Endothelial cell (in vitro differentiated cells): ENCODE results near the gene OTOS. TPM values are rescaled to one million over a fixed set of nuclear protein-coding genes. Genes with fewer than 3 reads are reported as not detected.

Source experiments
- DNase-seq: peaks from one replicate; pipeline ENCODE4 v3.0.0; 2021; ENCODE audit warnings: low spot score
- H3K27ac Mint-ChIP-seq: one replicate; pipeline ENCODE4 v1.8.0; 2021; ENCODE audit warnings: mixed read lengths, inconsistent platforms; ENCODE audit not compliant: unreplicated experiment
- H3K27me3 Mint-ChIP-seq: one replicate; pipeline ENCODE4 v1.8.0; 2021; ENCODE audit warnings: mild to moderate bottlenecking, moderate library complexity, mixed read lengths, inconsistent platforms; ENCODE audit not compliant: unreplicated experiment
- H3K36me3 Mint-ChIP-seq: one replicate; pipeline ENCODE4 v1.8.0; 2021; ENCODE audit warnings: mild to moderate bottlenecking, low read depth, mixed read lengths, inconsistent platforms; ENCODE audit not compliant: unreplicated experiment
- H3K4me1 Mint-ChIP-seq: one replicate; pipeline ENCODE4 v1.8.0; 2021; ENCODE audit warnings: mild to moderate bottlenecking, mixed read lengths, inconsistent platforms; ENCODE audit not compliant: unreplicated experiment
- H3K4me3 Mint-ChIP-seq: one replicate; pipeline ENCODE4 v1.8.0; 2021; ENCODE audit warnings: mild to moderate bottlenecking, mixed read lengths, inconsistent platforms; ENCODE audit not compliant: unreplicated experiment
- H3K9me3 Mint-ChIP-seq: one replicate; pipeline ENCODE4 v1.8.0; 2021; ENCODE audit warnings: mixed read lengths, inconsistent platforms; ENCODE audit not compliant: unreplicated experiment
- total RNA-seq: library from RNA; stranded (reverse); fragmentation: NEBNext Ultra II Directional; extraction: Animal tissue kit (Norgen Biotek cat#: 25700); gene quantifications from one replicate; pipeline ENCODE4 v1.2.1, GENCODE V29; 2021; ENCODE audit not compliant: unreplicated experiment
- TF ChIP-seq, protein P1 (sequence below): fragments of 200-600 bp; sonication (generic); IDR thresholded peaks from one replicate; pipeline ENCODE4 v1.5.0; 2021; ENCODE audit warnings: antibody characterized with exemption; ENCODE audit not compliant: unreplicated experiment

OTOS gene
- total RNA-seq, 1 donor from 2014 or later = not detected

DNA sequence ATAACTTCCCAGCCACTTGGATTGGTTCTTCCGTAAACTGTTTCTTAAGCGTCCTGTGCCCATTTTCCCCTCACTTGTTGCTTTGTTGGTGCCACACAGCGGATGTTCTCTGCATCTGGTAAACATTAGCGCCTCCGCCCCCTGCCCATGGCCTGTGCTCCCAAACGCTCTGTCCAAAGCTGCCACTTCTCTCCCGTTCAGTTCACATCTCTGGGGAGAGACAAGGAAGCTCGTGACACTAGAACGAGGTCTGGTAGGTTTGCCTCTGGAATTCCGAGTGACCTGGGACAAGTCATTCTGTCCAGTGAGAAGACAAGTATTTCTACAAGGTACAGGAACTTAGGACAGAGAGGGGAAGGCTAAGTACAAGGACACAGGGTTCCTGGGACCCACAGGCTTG lies 13.7 kb downstream of the OTOS start:
- Mint-ChIP-seq H3K36me3 (peaks cover 27% of the 10 kb centered on the region), H3K4me3 (peak overlapping the region; percentile 19), H3K27ac (no peak overlapping the region), H3K4me1 (no peaks in the 10 kb centered on the region), H3K9me3 (no peaks in the 10 kb centered on the region), H3K27me3 (peaks cover 1% of the 10 kb centered on the region)
- TF ChIP-seq, protein P1, sequence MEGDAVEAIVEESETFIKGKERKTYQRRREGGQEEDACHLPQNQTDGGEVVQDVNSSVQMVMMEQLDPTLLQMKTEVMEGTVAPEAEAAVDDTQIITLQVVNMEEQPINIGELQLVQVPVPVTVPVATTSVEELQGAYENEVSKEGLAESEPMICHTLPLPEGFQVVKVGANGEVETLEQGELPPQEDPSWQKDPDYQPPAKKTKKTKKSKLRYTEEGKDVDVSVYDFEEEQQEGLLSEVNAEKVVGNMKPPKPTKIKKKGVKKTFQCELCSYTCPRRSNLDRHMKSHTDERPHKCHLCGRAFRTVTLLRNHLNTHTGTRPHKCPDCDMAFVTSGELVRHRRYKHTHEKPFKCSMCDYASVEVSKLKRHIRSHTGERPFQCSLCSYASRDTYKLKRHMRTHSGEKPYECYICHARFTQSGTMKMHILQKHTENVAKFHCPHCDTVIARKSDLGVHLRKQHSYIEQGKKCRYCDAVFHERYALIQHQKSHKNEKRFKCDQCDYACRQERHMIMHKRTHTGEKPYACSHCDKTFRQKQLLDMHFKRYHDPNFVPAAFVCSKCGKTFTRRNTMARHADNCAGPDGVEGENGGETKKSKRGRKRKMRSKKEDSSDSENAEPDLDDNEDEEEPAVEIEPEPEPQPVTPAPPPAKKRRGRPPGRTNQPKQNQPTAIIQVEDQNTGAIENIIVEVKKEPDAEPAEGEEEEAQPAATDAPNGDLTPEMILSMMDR = no peak
- no peak for DNase-seq

DNA sequence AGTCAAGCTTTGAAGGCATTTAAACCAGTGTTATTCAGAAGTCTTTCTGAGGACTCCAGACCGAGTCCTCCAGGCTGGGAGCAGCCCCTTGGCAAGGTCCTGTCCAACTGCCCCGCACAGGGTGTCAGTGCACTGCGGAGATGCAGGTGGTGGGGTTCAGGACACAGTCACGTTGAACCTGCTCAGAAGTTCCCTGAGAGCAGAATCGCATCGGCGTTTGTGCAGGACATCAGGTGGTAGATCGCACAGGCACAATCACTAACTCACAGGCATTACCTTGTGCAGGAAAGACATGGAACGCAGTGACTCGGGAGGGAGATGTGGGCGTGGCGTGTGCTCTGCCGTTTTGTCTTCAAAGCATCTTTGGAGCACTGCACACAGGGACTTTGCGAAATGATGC lies 14.7 kb downstream of the OTOS start:
- Mint-ChIP-seq H3K27ac (no peak overlapping the region), H3K27me3 (peaks cover 1% of the 10 kb centered on the region), H3K4me3 (no peak overlapping the region), H3K9me3 (no peaks in the 10 kb centered on the region), H3K36me3 (peaks cover 20% of the 10 kb centered on the region), H3K4me1 (no peaks in the 10 kb centered on the region)
- no peak for DNase-seq
- TF ChIP-seq, protein P1 = no peak

DNA sequence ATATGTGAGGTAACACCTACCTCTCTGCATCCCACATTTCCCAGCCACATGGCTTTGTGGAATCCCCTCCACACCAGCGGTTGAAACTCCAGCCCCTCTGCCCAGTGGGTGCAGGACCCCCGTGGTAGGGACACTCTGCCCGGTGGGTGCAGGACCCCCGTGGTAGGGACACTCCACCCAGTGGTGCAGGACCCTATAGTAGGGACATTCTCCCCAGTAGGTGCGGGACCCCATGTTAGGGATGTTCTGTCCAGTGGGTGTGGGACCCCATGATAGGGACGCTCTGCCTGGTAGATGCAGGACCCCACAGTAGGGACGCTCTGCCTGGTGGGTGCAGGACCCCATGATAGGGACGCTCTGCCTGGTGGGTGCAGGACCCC lies 15.8 kb downstream of the OTOS start:
- peaks cover 1% of the 10 kb centered on the region for H3K27me3 Mint-ChIP-seq
- H3K4me3 Mint-ChIP-seq = no peak overlapping the region
- H3K4me1 Mint-ChIP-seq = no peaks in the 10 kb centered on the region
- TF ChIP-seq, protein P1 = no peak
- peaks cover 16% of the 10 kb centered on the region for H3K36me3 Mint-ChIP-seq
- no peak for DNase-seq
- H3K9me3 Mint-ChIP-seq = no peaks in the 10 kb centered on the region
- no peak overlapping the region for H3K27ac Mint-ChIP-seq

DNA sequence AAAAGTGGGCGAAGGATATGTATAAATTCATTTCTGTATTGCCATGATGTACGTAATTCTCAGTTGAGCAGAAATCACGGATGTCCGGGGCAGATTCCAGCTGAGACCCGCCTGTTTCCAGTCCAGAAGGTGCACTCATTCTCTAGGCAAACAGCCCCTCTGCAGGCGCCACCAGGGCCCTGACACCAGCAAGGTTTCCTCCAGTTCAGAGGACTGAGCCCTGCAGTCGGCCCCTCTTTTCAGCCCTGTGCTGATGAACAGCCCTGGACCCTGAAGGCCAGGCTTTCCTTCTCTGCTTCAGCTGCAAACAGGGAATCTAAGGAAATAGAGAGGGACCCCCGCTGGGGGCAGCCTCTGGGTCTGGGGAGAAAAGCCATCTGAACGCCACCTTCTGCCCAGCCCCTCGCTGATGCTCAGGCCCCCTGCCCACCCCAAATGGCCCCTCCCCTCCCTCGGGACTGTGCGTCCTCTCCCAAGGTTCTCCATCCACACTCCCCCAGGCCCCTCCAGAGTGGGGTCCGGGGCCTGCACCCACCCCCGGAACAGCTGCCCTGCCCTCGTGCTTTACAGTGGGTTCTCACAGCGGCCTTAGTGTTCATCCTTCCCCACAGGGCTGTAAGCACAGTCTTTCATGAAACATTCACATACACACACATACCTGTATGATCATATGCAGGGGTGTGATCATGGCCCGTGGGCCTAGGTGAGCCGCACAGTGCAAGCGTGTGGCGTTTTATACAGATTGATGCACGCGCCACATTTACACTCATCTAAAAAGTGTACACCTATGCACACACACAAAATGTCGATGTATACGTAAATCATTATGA lies 16.4 kb downstream of the OTOS start:
- Mint-ChIP-seq H3K4me1 (no peaks in the 10 kb centered on the region), H3K27ac (no peak overlapping the region), H3K4me3 (no peak overlapping the region), H3K9me3 (no peaks in the 10 kb centered on the region), H3K36me3 (peaks cover 16% of the 10 kb centered on the region), H3K27me3 (peaks cover 1% of the 10 kb centered on the region)
- no peak for DNase-seq
- TF ChIP-seq, protein P1 = no peak

DNA sequence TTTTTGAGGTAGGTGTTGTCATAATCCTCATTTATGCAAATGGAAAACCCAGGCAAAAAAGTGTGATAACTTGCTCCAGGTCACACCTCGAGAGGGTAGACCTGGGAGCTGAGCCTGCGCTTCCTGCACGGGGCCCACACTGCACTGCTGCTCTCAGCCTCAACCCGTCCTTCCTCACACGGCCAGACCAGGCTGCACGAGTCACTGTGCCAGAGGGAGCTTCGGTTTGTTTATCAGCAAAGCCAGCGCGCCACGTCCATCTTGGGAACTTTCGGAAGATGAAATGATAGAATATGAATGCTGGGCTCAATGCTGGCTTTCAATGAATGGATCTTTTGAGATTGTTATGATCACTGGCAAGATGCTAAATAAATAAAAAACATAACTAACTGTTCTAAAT lies 18.8 kb downstream of the OTOS start:
- peaks cover 10% of the 10 kb centered on the region for H3K36me3 Mint-ChIP-seq
- H3K9me3 Mint-ChIP-seq = no peaks in the 10 kb centered on the region
- H3K27ac Mint-ChIP-seq = no peak overlapping the region
- DNase-seq = no peak
- H3K27me3 Mint-ChIP-seq = peaks cover 1% of the 10 kb centered on the region
- TF ChIP-seq, protein P1 = no peak
- no peak overlapping the region for H3K4me3 Mint-ChIP-seq
- H3K4me1 Mint-ChIP-seq = no peaks in the 10 kb centered on the region
